LHCN-M2 (cell line): ENCODE data around the gene ARHGEF40. TPM values are rescaled to one million over a fixed set of nuclear protein-coding genes. Genes with fewer than 3 reads are reported as not detected.

Experiments
- DNase-seq: peaks from one replicate; pipeline ENCODE4 v3.0.0-alpha.2; 2012; ENCODE audit warnings: low read depth
- total RNA-seq: library from RNA; depleted of rRNA; stranded (reverse); fragments of >200 nt; gene quantifications from 2 replicates; pipeline ENCODE4 v1.2.3, GENCODE V29; 2014

Gene ARHGEF40
- total RNA-seq, 1 experiment from 2014 or later: 42.0 TPM

DNA sequence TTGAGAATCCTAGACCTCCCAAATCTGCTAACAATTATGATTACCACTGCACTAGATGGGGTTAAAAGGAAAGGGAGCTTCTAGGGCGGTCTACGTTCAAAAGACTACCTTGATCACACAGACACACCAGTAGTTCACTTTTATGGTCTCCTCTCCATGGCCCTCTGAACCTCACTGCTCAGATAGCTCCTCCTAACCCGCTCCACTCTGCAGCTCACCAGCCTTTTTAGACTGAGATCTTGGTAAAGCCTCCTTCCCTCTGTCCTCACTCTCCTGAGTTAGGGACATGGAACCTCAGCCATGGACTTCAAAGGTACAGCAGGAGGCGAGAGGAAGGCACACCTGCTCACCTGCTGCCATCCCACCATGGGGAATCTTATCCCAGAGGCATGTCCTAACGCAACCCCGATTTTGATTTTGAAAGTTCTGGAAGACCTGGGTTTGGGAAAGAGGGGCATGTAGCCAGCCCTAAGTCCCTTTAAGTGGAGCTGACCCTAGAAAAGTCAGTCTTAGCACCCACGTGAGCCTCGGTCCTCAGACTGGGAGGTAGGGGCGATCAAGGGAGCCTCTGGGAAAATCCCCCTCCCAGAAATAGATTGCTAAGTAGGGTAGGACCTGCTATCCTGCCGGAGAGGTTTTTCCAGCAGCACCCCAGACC is 27.0 kb downstream of the ARHGEF40 start:
- DNase-seq: no peak

DNA sequence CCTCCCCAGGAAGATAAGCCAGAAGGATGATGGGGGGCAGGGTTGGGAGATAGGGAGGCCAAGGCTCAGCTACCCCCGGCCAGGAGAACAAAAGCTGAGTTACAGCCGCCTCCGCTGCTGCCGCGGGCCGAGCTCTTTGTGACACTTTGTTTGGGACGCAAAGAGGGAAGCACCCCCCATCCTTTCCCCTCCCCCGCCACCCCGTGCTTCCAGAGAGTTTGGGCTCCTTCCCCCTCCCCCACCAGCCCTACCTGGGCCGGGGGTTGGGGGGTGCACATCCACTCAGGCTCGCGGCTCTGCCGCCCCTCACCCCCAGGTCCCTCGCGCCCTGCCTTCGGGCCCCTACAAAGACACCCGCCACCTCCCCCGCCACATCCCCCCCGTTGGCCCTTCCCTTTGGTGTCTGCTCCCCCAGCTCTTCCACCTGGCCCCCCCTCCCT is 27.6 kb downstream of the ARHGEF40 start:
- DNase-seq: no peak

GRCh38 chr14:21098076-21098891 is 28.2 kb downstream of the ARHGEF40 start, which contains the start of gene ZNF219:
Gene ZNF219 (minus strand): TSS chr14:21098655. CDS start chr14:21093591, 5,064 bp downstream.
- DNase-seq: peak; percentile 39

GRCh38 chr14:21098892-21099595 is 28.9 kb downstream of the ARHGEF40 start:
- DNase-seq: no peak

GRCh38 chr14:21099596-21099985 is 29.5 kb downstream of the ARHGEF40 start:
- no peak for DNase-seq

GRCh38 chr14:21100931-21101330 is 30.8 kb downstream of the ARHGEF40 start, which contains the start of gene TMEM253:
Gene TMEM253 (plus strand): TSS chr14:21101066. CDS start chr14:21101344, 278 bp downstream.
- no peak for DNase-seq

- peak; percentile 26 for DNase-seq
Observed at GRCh38 chr14:21101802-21102413, 31.8 kb downstream of the ARHGEF40 start.

- no peak for DNase-seq
Observed at GRCh38 chr14:21102521-21103410, 32.7 kb downstream of the ARHGEF40 start.

DNA sequence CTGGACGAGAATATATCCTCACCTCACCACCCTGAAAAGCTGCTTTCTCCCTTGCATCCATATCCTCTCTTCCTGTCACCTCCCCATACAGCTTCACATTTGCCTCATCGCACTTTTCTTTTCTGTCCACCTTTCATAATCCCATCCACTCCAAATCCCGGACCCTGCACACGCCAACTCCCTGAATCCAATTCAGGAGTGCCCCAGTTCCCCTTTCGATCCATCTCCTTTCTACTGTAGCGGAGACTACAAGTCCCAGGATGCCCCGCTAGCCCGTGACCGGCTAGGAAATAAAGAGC is 33.3 kb downstream of the ARHGEF40 start:
- DNase-seq: no peak

GRCh38 chr14:21103710-21104447 is 33.8 kb downstream of the ARHGEF40 start:
- DNase-seq: peak; percentile 97

DNA sequence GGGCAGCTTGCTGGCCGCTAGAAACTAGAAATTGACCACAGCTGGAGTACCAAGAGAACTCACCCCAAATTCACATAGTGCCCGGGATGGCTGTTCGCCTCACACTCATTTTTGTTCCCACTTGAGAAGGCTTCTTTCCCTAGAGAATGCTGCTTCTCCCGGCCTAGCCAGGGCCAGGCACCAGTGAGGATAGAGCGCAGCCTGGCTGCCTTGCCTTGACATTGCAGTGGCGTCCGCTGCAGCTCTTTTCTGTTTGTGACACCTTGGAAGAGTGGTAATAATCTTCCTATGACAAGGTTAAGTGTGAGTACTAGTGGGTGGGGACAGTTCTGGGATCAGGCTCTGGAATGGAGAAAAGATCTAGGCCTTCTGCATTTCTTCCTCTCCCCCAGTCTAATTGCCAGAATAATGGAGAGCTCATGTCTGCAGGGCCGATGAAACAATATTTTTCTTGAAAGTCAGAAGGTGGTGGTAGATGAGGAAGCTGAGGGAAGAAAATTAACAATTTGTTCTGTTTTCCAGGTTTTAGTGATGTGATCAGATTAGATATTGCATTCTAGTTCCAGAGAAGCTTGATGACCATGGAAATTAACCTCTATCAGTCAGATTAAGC is 34.5 kb downstream of the ARHGEF40 start:
- DNase-seq: peak; percentile 84

- no peak for DNase-seq
Observed at GRCh38 chr14:21105095-21105494, 35.0 kb downstream of the ARHGEF40 start.

- DNase-seq: peak; percentile 66
Observed at GRCh38 chr14:21106176-21106497, 36.0 kb downstream of the ARHGEF40 start.

DNA sequence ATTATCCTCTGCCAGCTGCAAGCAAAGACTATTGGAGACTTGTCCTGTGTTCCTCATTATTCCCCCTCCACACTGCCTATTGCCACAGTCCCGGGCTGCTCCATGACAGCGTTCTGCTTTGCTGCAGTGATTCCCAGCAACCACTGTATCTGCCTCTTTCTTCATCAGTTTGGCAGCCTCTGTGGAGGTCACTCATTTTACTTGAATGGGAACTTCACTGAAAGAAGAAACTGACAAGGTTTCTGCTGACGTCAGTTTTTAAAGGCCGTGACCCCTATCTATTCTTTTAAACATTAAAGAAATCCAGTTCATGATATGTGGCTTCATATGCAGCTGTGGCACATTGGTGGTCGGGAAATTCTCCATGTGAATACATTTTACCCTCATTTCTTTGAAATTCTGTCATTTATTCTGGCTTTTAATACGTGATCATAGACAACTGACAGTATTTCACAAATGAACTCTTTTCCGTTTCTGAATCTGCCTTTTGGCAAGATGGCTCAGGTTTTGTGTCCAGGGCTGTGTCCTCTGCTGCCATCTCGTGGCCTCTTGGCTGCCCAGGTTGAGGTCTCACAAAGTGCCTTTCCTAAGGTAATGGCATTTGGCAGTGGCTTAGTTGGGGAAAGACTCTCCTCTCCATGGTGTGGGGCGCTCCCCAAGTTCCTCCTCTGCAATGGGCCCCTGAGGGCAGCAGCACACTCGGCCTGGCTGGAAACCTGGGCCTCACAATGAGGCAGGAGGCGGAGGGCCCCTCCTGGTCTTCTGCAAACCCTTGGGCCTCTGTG is 36.6 kb downstream of the ARHGEF40 start:
- DNase-seq: peak; percentile 74

DNA sequence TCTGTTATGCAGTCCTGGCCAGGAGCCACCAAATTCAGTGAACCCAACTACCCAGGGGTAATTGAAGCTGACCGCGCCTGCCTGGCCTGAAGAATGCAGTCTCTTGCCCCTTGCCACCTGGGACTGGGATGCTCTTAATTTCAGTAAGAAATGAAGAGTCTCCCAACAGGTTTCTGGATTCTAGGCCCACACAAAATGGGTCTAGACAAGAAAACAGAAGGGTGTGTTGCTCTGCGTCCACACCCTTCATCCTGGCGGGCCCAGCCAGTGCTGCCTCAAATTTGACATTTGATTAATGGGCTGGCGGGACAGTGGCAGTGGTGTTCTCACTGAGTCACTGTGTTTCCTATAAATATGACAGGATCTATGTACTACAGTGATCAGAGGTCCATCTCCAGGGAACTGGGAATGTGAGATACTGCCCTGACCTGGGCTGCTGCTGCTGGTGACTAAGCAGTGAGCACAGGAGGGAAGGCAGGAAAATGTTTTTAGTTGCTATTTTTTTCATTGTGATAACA is 37.2 kb downstream of the ARHGEF40 start:
- DNase-seq: peak; percentile 45

GRCh38 chr14:21108791-21109190 is 38.7 kb downstream of the ARHGEF40 start:
- DNase-seq: no peak

DNA sequence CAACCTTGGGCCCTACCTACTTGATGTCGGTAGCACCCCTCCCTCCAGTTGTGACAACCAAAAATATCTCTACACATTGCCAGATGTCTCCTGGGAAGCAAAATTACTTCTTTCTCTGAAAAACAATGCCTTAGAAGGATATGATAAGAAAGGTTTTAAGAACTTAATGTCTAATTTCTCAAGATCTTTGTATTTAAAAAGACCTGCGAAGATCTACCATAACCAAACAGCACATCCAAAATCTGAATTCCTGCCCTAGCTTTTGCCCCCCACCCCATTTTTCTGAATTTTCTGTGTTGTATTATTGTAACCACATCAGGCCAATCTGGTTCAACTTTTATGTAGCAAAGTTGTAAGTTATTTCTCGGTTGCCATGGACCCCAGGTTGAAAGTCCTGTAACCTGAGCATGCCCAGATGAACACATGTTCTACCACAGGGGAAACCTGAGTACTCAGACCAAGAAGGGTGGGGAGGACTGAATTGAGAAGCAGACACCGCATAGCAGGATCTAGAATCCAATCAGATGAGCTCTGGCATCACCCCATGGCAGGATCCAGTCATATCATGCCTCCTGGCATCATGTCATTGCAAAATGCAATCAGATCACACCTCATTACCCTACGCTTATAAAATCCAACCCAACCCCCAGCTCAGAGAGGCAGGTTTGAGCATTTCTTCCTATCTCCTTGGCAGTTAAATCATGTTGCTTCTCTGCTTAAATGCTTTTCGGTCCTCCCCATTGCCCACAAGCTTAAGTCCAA is 39.5 kb downstream of the ARHGEF40 start:
- DNase-seq: peak; percentile 34

DNA sequence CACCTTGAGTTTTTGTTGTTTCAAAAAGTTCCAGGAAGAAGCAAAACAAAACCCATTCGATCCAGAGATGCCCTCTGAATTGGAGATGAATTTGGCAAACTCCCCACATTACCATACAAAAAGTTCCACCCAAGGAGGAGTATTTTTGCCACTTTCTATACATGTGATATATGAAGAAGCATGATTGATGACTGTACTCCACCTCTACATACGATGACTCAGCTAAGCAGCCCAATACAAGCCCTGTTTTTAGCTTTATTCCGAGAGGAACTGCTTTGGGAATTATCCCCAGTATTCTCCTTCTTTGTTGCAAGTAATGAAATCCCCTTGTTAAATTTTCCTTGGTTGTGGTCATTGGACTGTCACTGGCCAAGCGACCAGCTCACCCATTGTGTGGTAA is 42.2 kb downstream of the ARHGEF40 start:
- no peak for DNase-seq
